Spleen (tissue), 7 donors: Measurements from ENCODE around the gene IGFBP3.

ENCODE experiments used
- POLR2A ChIP-seq, 3 donors: fragments of 450-650 bp; IDR thresholded peaks; one replicate each; pipeline ENCODE4 v1.5.1; 2017; ENCODE audit warnings: antibody characterized with exemption in 3 of 3, mild to moderate bottlenecking in 1 of 3
- TF ChIP-seq, protein P1 (sequence below), 11 experiments: fragments of 200-600 bp in 7 of 11; fragments of 450-650 bp in 4 of 11; sonication (generic) in 4 of 11; IDR thresholded peaks in 8 of 11; conservative IDR thresholded peaks in 3 of 11; 1 replicate in 7 of 11; 2 replicates in 4 of 11; pipeline versions ENCODE4 v1.4.0 to v1.8.0; 2016 to 2021; ENCODE audit warnings: antibody characterized with exemption in 11 of 11, inconsistent platforms in 4 of 11, mild to moderate bottlenecking in 1 of 11
- donor health status: DM: no; HTN: no; CAD: no; lungs with moderate emphysema.
- donor health status: DM: no; HTN: no; CAD: no.
- donor health status: DM: no; HTN: no; CAD: no.

DNA sequence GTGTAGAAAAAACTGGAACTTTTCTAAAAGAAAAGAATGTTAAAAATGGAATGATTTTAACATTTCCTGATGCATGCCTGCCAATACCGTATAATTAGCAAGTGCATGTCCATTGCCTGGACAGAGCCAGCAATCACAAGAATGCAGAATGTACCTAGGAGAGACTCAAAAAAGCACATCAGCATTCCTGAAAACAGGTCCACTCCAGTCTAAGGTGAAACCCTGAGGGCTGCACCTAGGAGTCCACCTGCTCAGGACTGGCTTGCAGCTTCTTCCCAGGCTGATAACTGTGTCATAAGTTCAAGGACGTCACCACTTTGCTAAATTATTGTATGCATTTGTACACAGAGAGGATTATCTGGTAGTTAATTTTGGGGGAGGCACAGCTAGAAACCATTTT lies 53.6 kb downstream of the IGFBP3 start:
- TF ChIP-seq, protein P1, sequence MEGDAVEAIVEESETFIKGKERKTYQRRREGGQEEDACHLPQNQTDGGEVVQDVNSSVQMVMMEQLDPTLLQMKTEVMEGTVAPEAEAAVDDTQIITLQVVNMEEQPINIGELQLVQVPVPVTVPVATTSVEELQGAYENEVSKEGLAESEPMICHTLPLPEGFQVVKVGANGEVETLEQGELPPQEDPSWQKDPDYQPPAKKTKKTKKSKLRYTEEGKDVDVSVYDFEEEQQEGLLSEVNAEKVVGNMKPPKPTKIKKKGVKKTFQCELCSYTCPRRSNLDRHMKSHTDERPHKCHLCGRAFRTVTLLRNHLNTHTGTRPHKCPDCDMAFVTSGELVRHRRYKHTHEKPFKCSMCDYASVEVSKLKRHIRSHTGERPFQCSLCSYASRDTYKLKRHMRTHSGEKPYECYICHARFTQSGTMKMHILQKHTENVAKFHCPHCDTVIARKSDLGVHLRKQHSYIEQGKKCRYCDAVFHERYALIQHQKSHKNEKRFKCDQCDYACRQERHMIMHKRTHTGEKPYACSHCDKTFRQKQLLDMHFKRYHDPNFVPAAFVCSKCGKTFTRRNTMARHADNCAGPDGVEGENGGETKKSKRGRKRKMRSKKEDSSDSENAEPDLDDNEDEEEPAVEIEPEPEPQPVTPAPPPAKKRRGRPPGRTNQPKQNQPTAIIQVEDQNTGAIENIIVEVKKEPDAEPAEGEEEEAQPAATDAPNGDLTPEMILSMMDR (IDR thresholded peaks at IDR 0.05 in 8 of 11, conservative IDR thresholded peaks at IDR 0.05 in 3 of 11), result no peak
- TF ChIP-seq POLR2A (IDR thresholded peaks at IDR 0.05), result no peak
